IMR-90 (cell line): ENCODE data around the gene E2F4. TPM values are rescaled to one million over a fixed set of nuclear protein-coding genes. Genes with fewer than 3 reads are reported as not detected.

Experiments
- ATAC-seq: fragments of 200-7000 bp; cut with Tn5 transposase; 2 replicates; pipeline ENCODE4 v1.9.1; 2020; ENCODE audit warnings: low read depth, mild to moderate bottlenecking, moderate library complexity
- BruUV-seq: library from RNA; stranded (reverse); fragments of 400-500 nt; replicated peaks from 2 replicates; lab custom pipeline; 2021; lab: Mats Ljungman, UMichigan
- CTCF ChIA-PET: fragments of 300-600 bp; formaldehyde crosslinking; extraction: SDS; loops from one replicate; lab custom pipeline; 2021; ENCODE audit warnings: antibody characterized with exemption; lab: Yijun Ruan, JAX
- POLR2A ChIA-PET: fragments of 300-600 bp; sonication (Branson Sonifier 250); formaldehyde crosslinking; loops from one replicate; lab custom pipeline; 2022; ENCODE audit warnings: antibody characterized with exemption; ENCODE audit not compliant: unreplicated experiment; lab: Charles Lee
- DNase-seq: peaks from one replicate; pipeline ENCODE4 v3.0.0; 2013
- H2AFZ ChIP-seq: replicated peaks from 2 replicates; pipeline ENCODE3; 2013; ENCODE audit warnings: low read length, mild to moderate bottlenecking; ENCODE audit not compliant: poor library complexity
- H2AK5ac ChIP-seq: 2 replicates; pipeline ENCODE4 v1.6.1; 2013; ENCODE audit warnings: low read depth, low read length, inconsistent platforms
- H2AK9ac ChIP-seq: replicated peaks from 2 replicates; pipeline ENCODE3; 2013; ENCODE audit warnings: mild to moderate bottlenecking, low read depth, low read length, moderate library complexity; ENCODE audit not compliant: poor library complexity
- H2BK120ac ChIP-seq: 2 replicates; pipeline ENCODE4 v1.6.1; 2013; ENCODE audit warnings: low read depth, low read length, inconsistent platforms
- H2BK15ac ChIP-seq: 3 replicates; pipeline ENCODE4 v1.6.1; 2013; ENCODE audit warnings: low read depth, low read length, inconsistent platforms
- H2BK20ac ChIP-seq: 2 replicates; pipeline ENCODE4 v1.6.1; 2013; ENCODE audit warnings: low read depth, mild to moderate bottlenecking, inconsistent platforms, low read length, moderate library complexity
- H2BK5ac ChIP-seq: 2 replicates; pipeline ENCODE4 v1.6.1; 2013; ENCODE audit warnings: mild to moderate bottlenecking, low read depth, low read length, inconsistent platforms; ENCODE audit not compliant: poor library complexity, severe bottlenecking
- H3K14ac ChIP-seq: replicated peaks from 2 replicates; pipeline ENCODE4 v1.6.1; 2013; ENCODE audit warnings: low read depth, low read length, inconsistent platforms
- H3K18ac ChIP-seq: 2 replicates; pipeline ENCODE4 v1.6.1; 2013; ENCODE audit warnings: low read depth, low read length, control low read depth
- H3K23ac ChIP-seq: 2 replicates; pipeline ENCODE4 v1.6.1; 2013; ENCODE audit warnings: low read depth, low read length, inconsistent platforms
- H3K27ac ChIP-seq: 2 replicates; pipeline ENCODE4 v1.5.1; 2013; ENCODE audit warnings: mild to moderate bottlenecking, control low read depth, low read length; ENCODE audit not compliant: insufficient read depth
- H3K27me3 ChIP-seq: 2 replicates; pipeline ENCODE4 v1.6.1; 2013; ENCODE audit warnings: low read length; ENCODE audit not compliant: control insufficient read depth, insufficient read depth
- H3K36me3 ChIP-seq: 2 replicates; pipeline ENCODE4 v1.6.1; 2013; ENCODE audit warnings: low read length, mixed read lengths; ENCODE audit not compliant: control insufficient read depth, insufficient read depth
- H3K4ac ChIP-seq: 2 replicates; pipeline ENCODE4 v1.6.1; 2013; ENCODE audit warnings: low read depth, low read length, inconsistent platforms
- H3K4me1 ChIP-seq: 2 replicates; pipeline ENCODE4 v1.6.1; 2013; ENCODE audit warnings: low read length, mixed read lengths; ENCODE audit not compliant: control insufficient read depth, insufficient read depth
- H3K4me2 ChIP-seq: 2 replicates; pipeline ENCODE4 v1.6.1; 2013; ENCODE audit warnings: low read depth, mild to moderate bottlenecking, control low read depth, low read length, moderate library complexity
- H3K4me3 ChIP-seq: 2 replicates; pipeline ENCODE4 v1.5.1; 2013; ENCODE audit warnings: low read depth, mild to moderate bottlenecking, control low read depth, low read length, moderate library complexity; ENCODE audit not compliant: insufficient read depth
- H3K56ac ChIP-seq: 2 replicates; pipeline ENCODE4 v1.6.1; 2013; ENCODE audit warnings: low read length, inconsistent platforms; ENCODE audit not compliant: insufficient read depth; ENCODE audit errors: extremely low read depth
- H3K79me1 ChIP-seq, 2 experiments: 2 replicates each; pipeline ENCODE4 v1.6.1; 2013; ENCODE audit warnings: low read length in 2 of 2, inconsistent platforms in 1 of 2, low read depth in 1 of 2
- H3K9ac ChIP-seq: 2 replicates; pipeline ENCODE4 v1.6.1; 2013; ENCODE audit warnings: low read depth, low read length, control low read depth
- H3K9me1 ChIP-seq: 2 replicates; pipeline ENCODE4 v1.6.1; 2013; ENCODE audit warnings: low read length, inconsistent platforms; ENCODE audit not compliant: insufficient read depth
- H3K9me3 ChIP-seq: 2 replicates; pipeline ENCODE4 v1.6.1; 2013; ENCODE audit warnings: low read length; ENCODE audit not compliant: control insufficient read depth, insufficient read depth
- H4K20me1 ChIP-seq: 2 replicates; pipeline ENCODE4 v1.6.1; 2013; ENCODE audit warnings: low read length, inconsistent platforms; ENCODE audit not compliant: insufficient read depth
- H4K5ac ChIP-seq: 2 replicates; pipeline ENCODE4 v1.6.1; 2013; ENCODE audit warnings: mild to moderate bottlenecking, low read depth, low read length, control low read depth
- H4K8ac ChIP-seq, 2 experiments: 2 replicates each; pipeline ENCODE4 v1.6.1; 2013; ENCODE audit warnings: low read depth in 2 of 2, low read length in 2 of 2, control low read depth in 1 of 2, inconsistent platforms in 1 of 2
- H4K91ac ChIP-seq: 2 replicates; pipeline ENCODE4 v1.6.1; 2013; ENCODE audit warnings: low read depth, low read length, inconsistent platforms; ENCODE audit not compliant: insufficient read depth
- CTCF ChIP-seq: conservative IDR thresholded peaks from 2 replicates; pipeline ENCODE4 v1.5.1; 2012; ENCODE audit warnings: mild to moderate bottlenecking, low read depth, low read length, improper control_type of control experiment
- MAZ ChIP-seq: IDR thresholded peaks from 2 replicates; pipeline ENCODE4 v1.6.1; 2012; ENCODE audit warnings: low read depth, mild to moderate bottlenecking, low read length, improper control_type of control experiment, moderate library complexity, borderline replicate concordance
- MXI1 ChIP-seq: IDR thresholded peaks from 2 replicates; pipeline ENCODE4 v1.6.1; 2012; ENCODE audit warnings: low read depth, mild to moderate bottlenecking, low read length, moderate library complexity, borderline replicate concordance
- NFE2L2 ChIP-seq: fragments of 150-350 bp; IDR thresholded peaks from 2 replicates; pipeline ENCODE4 v1.6.1; 2016; ENCODE audit warnings: low read depth, mild to moderate bottlenecking, low read length
- RCOR1 ChIP-seq: IDR thresholded peaks from 2 replicates; pipeline ENCODE4 v1.6.1; 2012; ENCODE audit warnings: mild to moderate bottlenecking, low read length, improper control_type of control experiment; ENCODE audit not compliant: insufficient replicate concordance
- RFX5 ChIP-seq: IDR thresholded peaks from 2 replicates; pipeline ENCODE4 v1.8.0; 2012; ENCODE audit warnings: low read depth, mild to moderate bottlenecking, low read length, moderate library complexity
- WGBS, 2 experiments: methylation state at CpG; one replicate each; pipeline versions ENCODE4 v1.1.5 to v1.1.7; 2013; ENCODE audit warnings: missing lambda C conversion rate in 2 of 2; ENCODE audit not compliant: insufficient read length in 1 of 2; ENCODE audit errors: extremely low coverage in 2 of 2; 5-methylcytosine and 5-hydroxymethylcytosine counted together
- dilution Hi-C: fragments of 300-500 bp; cut with HindIII; formaldehyde crosslinking; loops from one replicate; pipeline ENCODE4 v1.14.3; 2018; ENCODE audit warnings: low sequenced_read_pairs; ENCODE audit not compliant: unreplicated experiment
- in situ Hi-C: fragments of 300-500 bp; cut with MboI; formaldehyde crosslinking; loops from 3 replicates; pipeline ENCODE4 v1.14.3; 2019; ENCODE audit warnings: low sequenced_read_pairs, inconsistent platforms, mixed read lengths
- intact Hi-C: fragments of 100-400 bp; cut with micrococcal nuclease; formaldehyde crosslinking; loops from 2 replicates; pipeline ENCODE4 v1.10.0; 2022
- polyA plus RNA-seq, 3 experiments: library from polyadenylated mRNA; depleted of rRNA; stranded (reverse); fragments of >200 nt; gene quantifications; 2 replicates each; pipeline ENCODE4 v1.2.3, GENCODE V29; 2012; ENCODE audit warnings: low replicate concordance in 1 of 3
- total RNA-seq: library from RNA; depleted of rRNA; stranded (reverse); fragments of >200 nt; gene quantifications from 2 replicates; pipeline ENCODE4 v1.2.3, GENCODE V29; 2012

E2F4 gene
- total and polyA plus RNA-seq, 2 of the 4 experiments (the other 2 are of a cell fraction) = 63.4 to 103 TPM

- no peak overlapping the region for H2BK120ac ChIP-seq
- no peak overlapping the region for H3K23ac ChIP-seq
- intact Hi-C loops (no loop called here), in situ Hi-C loops (no loop called here), dilution Hi-C loops (no loop called here)
- 0 out of 2 replicates have a peak, but pooled peaks cover 6% of the 10 kb centered on the region for H4K20me1 ChIP-seq
- no peak for TF ChIP-seq CTCF
- no peak for TF ChIP-seq MAZ
- peak; percentile 42; the same call in 1 of the 2 replicates for TF ChIP-seq NFE2L2
- TF ChIP-seq RFX5 = no peak
- no peak for TF ChIP-seq RCOR1
- TF ChIP-seq MXI1 = no peak
- WGBS, 2 experiments = 64% methylated on average over 16 of the region's 21 CpGs; no CpG with 5 or more reads in 1 of the 2 experiments
- H3K4me2 ChIP-seq = no peak overlapping the region
- H3K27ac ChIP-seq = no peak overlapping the region
- ATAC-seq (peak; percentile 75), DNase-seq (peak; percentile 44)
- peak overlapping the region; percentile 35; the same call in 1 of the 2 replicates for H2AK5ac ChIP-seq
- no peak overlapping the region; a peak in 1 of 4 replicates for H4K8ac ChIP-seq
- no peak overlapping the region for H3K4me3 ChIP-seq
- H4K5ac ChIP-seq = no peak overlapping the region
- peak overlapping the region; percentile 55; the same call in 1 of the 2 replicates for H4K91ac ChIP-seq
- H3K9me1 ChIP-seq = peaks cover 20% of the 10 kb centered on the region
- peaks cover 8% of the 10 kb centered on the region for H3K4me1 ChIP-seq
- peak overlapping the region; percentile 82 for H2AFZ ChIP-seq
- H2BK15ac ChIP-seq = no peak overlapping the region
- H3K18ac ChIP-seq = no peak overlapping the region
- H3K79me1 ChIP-seq = peaks cover 0 to 9% of the 10 kb centered on the region in 2 experiments; a peak in 1 of 4 replicates
- H3K9ac ChIP-seq = no peak overlapping the region
- 0 out of 2 replicates have a peak overlapping the region, but pooled peaks have one; percentile 6 for H3K56ac ChIP-seq
- CTCF ChIA-PET = no interaction called here
- H3K4ac ChIP-seq = peak overlapping the region; percentile 54
- BruUV-seq = no TSS peak
- peaks cover 12% of the 10 kb centered on the region for H3K36me3 ChIP-seq
- H2AK9ac ChIP-seq = peak overlapping the region; percentile 85
- H2BK5ac ChIP-seq = peak overlapping the region; percentile 56
- no peaks in the 10 kb centered on the region for H3K27me3 ChIP-seq
- no peaks in the 10 kb centered on the region for H3K9me3 ChIP-seq
- POLR2A ChIA-PET = no interaction called here
- no peak overlapping the region for H2BK20ac ChIP-seq
- peak overlapping the region; percentile 53; the same call in 1 of the 2 replicates for H3K14ac ChIP-seq
These were observed 15.5 kb downstream of the E2F4 start for GRCh38 chr16:67207249-67208091.
